GM12878 (cell line): ENCODE measurements around the gene POU4F2. TPM values are rescaled to one million over a fixed set of nuclear protein-coding genes. Genes with fewer than 3 reads are reported as not detected.

ENCODE experiments used
- ATF7 ChIP-seq: fragments of 450-650 bp; IDR thresholded peaks from 2 replicates; pipeline ENCODE4 v1.6.1; 2016; ENCODE audit warnings: low read depth, mild to moderate bottlenecking
- BCL11A ChIP-seq: IDR thresholded peaks from 2 replicates; pipeline ENCODE4 v1.6.1; 2011; ENCODE audit warnings: low read depth, low read length
- EZH2 ChIP-seq: IDR thresholded peaks from 2 replicates; pipeline ENCODE4 v1.6.1; 2012; ENCODE audit warnings: low read depth, mild to moderate bottlenecking, control low read depth, inconsistent platforms, low read length, borderline replicate concordance; ENCODE audit not compliant: control insufficient read depth
- HDAC6 ChIP-seq: fragments of 200-600 bp; sonication (generic); IDR thresholded peaks from one replicate; pipeline ENCODE4 v1.8.0; 2017; ENCODE audit warnings: antibody characterized with exemption; ENCODE audit not compliant: unreplicated experiment
- MYB ChIP-seq: fragments of 150-350 bp; IDR thresholded peaks from 2 replicates; pipeline ENCODE4 v1.6.1; 2014; ENCODE audit warnings: mild to moderate bottlenecking, low read depth, low read length, borderline replicate concordance
- TAF1 ChIP-seq: IDR thresholded peaks from 2 replicates; pipeline ENCODE4 v1.6.1; 2011; ENCODE audit warnings: mild to moderate bottlenecking, low read depth, low read length, borderline replicate concordance
- WRNIP1 ChIP-seq: IDR thresholded peaks from 2 replicates; pipeline ENCODE4 v1.6.1; 2011; ENCODE audit warnings: low read depth, low read length, improper control_type of control experiment, borderline replicate concordance
- polyA plus RNA-seq, 11 experiments: library from polyadenylated mRNA; depleted of rRNA in 4 of 11; unstranded in 6 of 11; stranded (reverse) in 5 of 11; fragments of >200 nt; fragmentation: Nextera tagmentation in 4 of 11; fragmentation: Illumina TruSeq in 1 of 11; extraction: Ambion mirVana in 4 of 11; extraction: Trizol in 1 of 11; gene quantifications; 1 replicate in 1 of 11; 2 replicates in 10 of 11; pipeline versions ENCODE4 v1.2.1 to v1.2.3, GENCODE V29; 2011 to 2016; ENCODE audit warnings: inconsistent platforms in 2 of 11, missing spikeins in 2 of 11, low read depth in 1 of 11
- total RNA-seq, 4 experiments: library from RNA; depleted of rRNA in 3 of 4; stranded (reverse); fragments of >200 nt in 3 of 4; fragmentation: Illumina TruSeq in 1 of 4; extraction: Trizol in 1 of 4; gene quantifications; 2 replicates each; pipeline versions ENCODE4 v1.2.1 to v1.2.3, GENCODE V29; 2013 to 2021
- TF ChIP-seq, protein P1 (sequence below): fragments of 450-650 bp; IDR thresholded peaks from 2 replicates; pipeline ENCODE4 v1.6.1; 2017; ENCODE audit warnings: antibody characterized with exemption, mild to moderate bottlenecking, moderate library complexity
- TF ChIP-seq, protein P2 (sequence below), 3 experiments: IDR thresholded peaks in 2 of 3; conservative IDR thresholded peaks in 1 of 3; 2 replicates each; pipeline ENCODE4 v1.5.1; 2011; ENCODE audit warnings: low read depth in 3 of 3, low read length in 3 of 3, mild to moderate bottlenecking in 3 of 3, control low read depth in 2 of 3, moderate library complexity in 2 of 3, inconsistent platforms in 1 of 3, mixed read lengths in 1 of 3; ENCODE audit not compliant: control insufficient read depth in 2 of 3, insufficient read depth in 1 of 3; ENCODE audit errors: extremely low read depth in 1 of 3
- TF ChIP-seq, protein P3 (sequence below): IDR thresholded peaks from 2 replicates; pipeline ENCODE4 v1.6.1; 2011; ENCODE audit warnings: low read depth, low read length, improper control_type of control experiment, borderline replicate concordance

POU4F2 gene
- total and polyA plus RNA-seq, 10 of the 15 experiments (the other 5 are each of a cell fraction or from before 2014, with no cell fraction given) = 0.05 TPM; not detected in 9

- TF ChIP-seq, protein P1, sequence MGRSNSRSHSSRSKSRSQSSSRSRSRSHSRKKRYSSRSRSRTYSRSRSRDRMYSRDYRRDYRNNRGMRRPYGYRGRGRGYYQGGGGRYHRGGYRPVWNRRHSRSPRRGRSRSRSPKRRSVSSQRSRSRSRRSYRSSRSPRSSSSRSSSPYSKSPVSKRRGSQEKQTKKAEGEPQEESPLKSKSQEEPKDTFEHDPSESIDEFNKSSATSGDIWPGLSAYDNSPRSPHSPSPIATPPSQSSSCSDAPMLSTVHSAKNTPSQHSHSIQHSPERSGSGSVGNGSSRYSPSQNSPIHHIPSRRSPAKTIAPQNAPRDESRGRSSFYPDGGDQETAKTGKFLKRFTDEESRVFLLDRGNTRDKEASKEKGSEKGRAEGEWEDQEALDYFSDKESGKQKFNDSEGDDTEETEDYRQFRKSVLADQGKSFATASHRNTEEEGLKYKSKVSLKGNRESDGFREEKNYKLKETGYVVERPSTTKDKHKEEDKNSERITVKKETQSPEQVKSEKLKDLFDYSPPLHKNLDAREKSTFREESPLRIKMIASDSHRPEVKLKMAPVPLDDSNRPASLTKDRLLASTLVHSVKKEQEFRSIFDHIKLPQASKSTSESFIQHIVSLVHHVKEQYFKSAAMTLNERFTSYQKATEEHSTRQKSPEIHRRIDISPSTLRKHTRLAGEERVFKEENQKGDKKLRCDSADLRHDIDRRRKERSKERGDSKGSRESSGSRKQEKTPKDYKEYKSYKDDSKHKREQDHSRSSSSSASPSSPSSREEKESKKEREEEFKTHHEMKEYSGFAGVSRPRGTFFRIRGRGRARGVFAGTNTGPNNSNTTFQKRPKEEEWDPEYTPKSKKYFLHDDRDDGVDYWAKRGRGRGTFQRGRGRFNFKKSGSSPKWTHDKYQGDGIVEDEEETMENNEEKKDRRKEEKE = no peak
- TF ChIP-seq ATF7 = no peak
- no peak for TF ChIP-seq BCL11A
- no peak for TF ChIP-seq WRNIP1
- TF ChIP-seq, protein P2, sequence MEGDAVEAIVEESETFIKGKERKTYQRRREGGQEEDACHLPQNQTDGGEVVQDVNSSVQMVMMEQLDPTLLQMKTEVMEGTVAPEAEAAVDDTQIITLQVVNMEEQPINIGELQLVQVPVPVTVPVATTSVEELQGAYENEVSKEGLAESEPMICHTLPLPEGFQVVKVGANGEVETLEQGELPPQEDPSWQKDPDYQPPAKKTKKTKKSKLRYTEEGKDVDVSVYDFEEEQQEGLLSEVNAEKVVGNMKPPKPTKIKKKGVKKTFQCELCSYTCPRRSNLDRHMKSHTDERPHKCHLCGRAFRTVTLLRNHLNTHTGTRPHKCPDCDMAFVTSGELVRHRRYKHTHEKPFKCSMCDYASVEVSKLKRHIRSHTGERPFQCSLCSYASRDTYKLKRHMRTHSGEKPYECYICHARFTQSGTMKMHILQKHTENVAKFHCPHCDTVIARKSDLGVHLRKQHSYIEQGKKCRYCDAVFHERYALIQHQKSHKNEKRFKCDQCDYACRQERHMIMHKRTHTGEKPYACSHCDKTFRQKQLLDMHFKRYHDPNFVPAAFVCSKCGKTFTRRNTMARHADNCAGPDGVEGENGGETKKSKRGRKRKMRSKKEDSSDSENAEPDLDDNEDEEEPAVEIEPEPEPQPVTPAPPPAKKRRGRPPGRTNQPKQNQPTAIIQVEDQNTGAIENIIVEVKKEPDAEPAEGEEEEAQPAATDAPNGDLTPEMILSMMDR (IDR thresholded peaks at IDR 0.05 in 2 of 3, conservative IDR thresholded peaks at IDR 0.05 in 1 of 3; ENCODE audit: control insufficient read depth in 2 of 3, extremely low read depth in 1 of 3, insufficient read depth in 1 of 3, low read depth in 3 of 3, low read length in 3 of 3) = no peak
- no peak for TF ChIP-seq TAF1
- TF ChIP-seq HDAC6 = no peak
- TF ChIP-seq EZH2 = no peak
- TF ChIP-seq, protein P3, sequence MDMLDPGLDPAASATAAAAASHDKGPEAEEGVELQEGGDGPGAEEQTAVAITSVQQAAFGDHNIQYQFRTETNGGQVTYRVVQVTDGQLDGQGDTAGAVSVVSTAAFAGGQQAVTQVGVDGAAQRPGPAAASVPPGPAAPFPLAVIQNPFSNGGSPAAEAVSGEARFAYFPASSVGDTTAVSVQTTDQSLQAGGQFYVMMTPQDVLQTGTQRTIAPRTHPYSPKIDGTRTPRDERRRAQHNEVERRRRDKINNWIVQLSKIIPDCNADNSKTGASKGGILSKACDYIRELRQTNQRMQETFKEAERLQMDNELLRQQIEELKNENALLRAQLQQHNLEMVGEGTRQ = no peak
- no peak for TF ChIP-seq MYB
These were observed 36.3 kb downstream of the POU4F2 start (continued) for GRCh38 chr4:146674829-146675570.

Other genes starting within 250 kb of the POU4F2 start
- gene SLC10A7, start 117.0 kb upstream of the POU4F2 start, total RNA-seq (2014; rRNA removed) = 16.8 and 22.8 TPM in 2 replicates
- 16.1 and 16.5 TPM in 2 replicates for gene SLC10A7, start 117.0 kb upstream of the POU4F2 start, total RNA-seq (2014; rRNA removed; fragmentation: Illumina TruSeq; extraction: Trizol)
- gene SLC10A7, start 117.0 kb upstream of the POU4F2 start, total RNA-seq (2021) = 16.2 and 16.3 TPM in 2 replicates
- 23.7 and 34.5 TPM in 2 replicates for gene SLC10A7, start 117.0 kb upstream of the POU4F2 start, polyA plus RNA-seq (2011; rRNA removed)
- gene SLC10A7, start 117.0 kb upstream of the POU4F2 start, polyA plus RNA-seq (2014; fragmentation: Illumina TruSeq; extraction: Trizol) = 14.1 and 15.2 TPM in 2 replicates
- 1 to 10 TPM; 4.6 to 6.5 TPM for gene SLC10A7, start 117.0 kb upstream of the POU4F2 start, polyA plus RNA-seq (2014; fragmentation: Nextera tagmentation; extraction: Ambion mirVana)
- gene SLC10A7, start 117.0 kb upstream of the POU4F2 start, polyA plus RNA-seq (2014; rRNA removed) = 6.7 and 7.4 TPM in 2 replicates
- gene SLC10A7, start 117.0 kb upstream of the POU4F2 start, polyA plus RNA-seq (2016; fragmentation: Nextera tagmentation; extraction: Ambion mirVana) = 10 to 100 TPM; 12.1 to 16.0 TPM